ENCODE data around the gene SYCE3.

Gene SYCE3

DNA sequence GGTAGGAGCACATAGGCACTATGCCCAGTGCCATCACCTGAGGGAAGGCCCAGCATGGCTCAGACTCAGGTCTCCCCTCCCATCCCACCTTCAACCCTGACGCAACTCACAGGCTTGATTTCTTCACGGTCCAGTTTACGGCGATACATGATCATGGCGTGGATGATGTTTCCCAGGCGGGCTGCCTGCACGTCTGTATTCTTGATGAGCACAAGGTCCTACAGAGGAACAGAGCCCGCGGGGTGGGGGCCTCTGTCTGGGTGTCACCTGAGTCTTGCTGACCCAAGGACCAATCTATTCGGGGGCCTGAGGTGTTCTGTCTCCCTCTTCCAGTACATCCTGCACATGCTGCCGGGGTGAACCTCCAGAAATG is 11.7 kb upstream of the SYCE3 start:
- no peak for DNase-seq

- no peak for DNase-seq
These were observed 11.0 kb upstream of the SYCE3 start for GRCh38 chr22:50573491-50574382.

DNA sequence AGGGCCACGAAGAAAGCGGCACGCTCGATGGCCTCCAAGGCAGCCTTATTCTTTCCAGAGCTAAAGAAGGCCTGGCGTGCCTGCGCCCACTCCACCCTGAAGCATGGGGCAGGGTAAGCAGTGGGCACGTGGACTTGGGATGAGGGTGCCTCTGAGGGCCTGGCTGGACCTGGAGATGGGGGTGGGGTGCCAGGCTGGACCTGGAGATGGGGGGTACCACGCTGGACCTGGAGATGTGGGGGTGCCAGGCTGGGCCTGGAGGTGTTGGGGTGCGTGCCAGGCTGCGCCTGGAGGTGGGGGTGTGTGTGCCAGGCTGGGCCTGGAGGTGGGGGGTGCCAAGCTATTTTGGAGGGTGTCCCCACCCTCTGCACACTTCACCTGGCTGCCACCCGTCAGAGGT is 10.2 kb upstream of the SYCE3 start:
- DNase-seq = no peak

GRCh38 chr22:50571264-50572175 is 8.8 kb upstream of the SYCE3 start:
- no peak for DNase-seq

DNA sequence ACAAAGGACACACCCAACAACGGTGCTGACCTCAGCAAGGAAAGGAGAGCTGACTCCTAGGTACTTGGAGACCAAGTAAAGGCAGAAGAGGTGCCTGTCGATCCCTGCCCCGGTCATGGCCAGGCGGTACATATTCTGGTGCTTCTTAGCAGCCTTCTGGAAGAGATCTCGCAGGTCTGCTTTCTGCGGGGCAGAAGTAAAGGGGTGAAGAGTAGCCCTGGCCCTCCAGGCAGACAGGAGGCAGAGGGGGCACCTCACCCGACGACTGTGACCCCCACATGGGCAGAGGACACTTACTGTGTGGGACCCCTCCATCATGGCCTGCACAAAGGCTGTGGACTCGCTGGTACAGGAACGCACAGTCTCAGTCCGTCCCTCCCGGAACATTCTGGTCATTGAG is 8.1 kb upstream of the SYCE3 start:
- no peak for DNase-seq

DNA sequence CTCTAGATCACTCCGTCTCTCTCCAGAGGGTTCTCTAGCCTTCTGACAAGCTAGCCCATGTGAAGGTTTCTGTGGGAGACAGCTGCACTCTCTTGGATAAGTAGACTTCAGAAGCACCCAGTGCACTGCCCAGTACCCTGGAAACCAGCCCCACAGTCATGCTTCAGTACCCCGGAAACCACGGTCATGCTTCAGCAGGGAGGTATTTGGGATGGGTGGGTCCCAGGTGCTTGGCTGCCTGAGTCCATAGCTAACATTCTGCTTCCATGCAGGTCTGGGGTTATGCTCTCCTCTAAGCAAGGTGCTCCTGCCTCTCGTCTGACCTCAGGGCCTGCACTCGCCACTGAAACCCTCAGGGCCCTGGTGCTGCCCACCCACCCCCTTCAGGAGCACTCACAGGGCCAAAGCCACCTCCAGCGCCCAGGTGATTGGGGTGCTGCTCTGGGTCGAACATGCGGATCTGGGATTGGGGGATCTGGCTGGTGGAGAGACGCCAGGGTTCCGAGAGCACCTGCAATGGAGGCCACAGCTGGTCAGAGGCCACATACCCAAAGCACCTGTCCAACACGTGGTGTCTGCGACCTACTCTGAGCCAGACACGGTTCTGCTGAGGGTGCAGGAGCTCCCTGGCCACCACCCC is 7.3 kb upstream of the SYCE3 start:
- DNase-seq = no peak

DNA sequence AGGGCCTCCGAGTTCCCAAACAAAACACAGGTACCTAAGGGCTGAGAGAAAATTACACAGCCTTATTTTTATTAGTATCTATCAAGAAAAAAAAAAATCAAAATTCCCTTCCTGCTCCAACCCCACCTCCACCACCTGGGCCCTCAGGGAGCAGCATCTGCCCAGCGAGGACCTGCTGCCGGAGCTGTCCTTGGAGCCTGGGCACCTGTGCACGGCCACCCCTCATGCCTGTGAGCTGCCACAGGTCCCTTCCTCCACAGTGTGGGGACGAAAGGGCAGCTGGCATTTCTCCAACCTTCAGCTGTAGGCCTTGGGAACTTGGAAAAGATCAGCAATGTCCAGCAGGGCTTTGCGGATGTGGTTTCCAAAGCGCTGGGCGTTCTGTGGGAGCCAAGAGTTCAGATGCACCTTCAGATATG is 6.3 kb upstream of the SYCE3 start:
- no peak for DNase-seq

DNA sequence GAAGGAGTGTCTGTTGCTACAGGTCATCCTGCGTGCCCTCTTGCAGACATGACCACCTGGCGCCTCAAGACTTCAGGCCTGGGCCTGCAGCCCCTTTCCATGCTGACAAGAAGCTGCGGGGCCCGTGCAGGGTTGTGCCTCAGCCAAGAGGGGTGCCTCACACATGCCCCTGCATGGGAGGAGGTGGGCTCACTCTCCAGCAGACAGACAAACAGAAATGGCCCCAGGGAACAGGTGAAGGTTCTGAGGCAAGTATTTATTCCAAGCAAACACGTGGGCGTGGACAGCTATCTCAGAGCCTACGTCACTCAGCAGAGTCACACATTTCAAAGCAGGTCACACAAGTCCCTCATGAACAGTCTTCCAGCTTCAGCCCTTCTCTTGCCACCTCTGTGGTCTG is 5.9 kb upstream of the SYCE3 start:
- no peak for DNase-seq

- no peak for DNase-seq
These were observed 5.1 kb upstream of the SYCE3 start for GRCh38 chr22:50567721-50568252.

DNA sequence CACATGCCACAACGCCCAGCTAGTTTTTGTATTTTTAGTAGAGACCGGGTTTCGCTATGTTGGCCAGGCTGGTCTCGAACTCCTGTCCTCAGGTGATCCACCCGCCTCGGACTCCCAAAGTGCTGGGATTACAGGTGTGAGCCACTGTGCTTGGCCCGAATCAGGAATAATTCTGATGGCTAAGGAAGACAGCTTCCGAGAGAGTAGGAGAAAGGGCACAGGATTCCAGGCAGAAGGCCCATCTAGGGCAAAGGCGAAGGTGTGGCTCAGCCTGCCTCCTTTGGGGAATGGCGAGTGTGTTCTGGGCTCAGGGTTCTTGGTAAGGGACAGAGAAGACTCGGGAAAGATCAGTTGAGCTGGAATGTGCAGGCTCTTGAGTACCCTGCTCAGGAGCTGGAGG is 1.6 kb upstream of the SYCE3 start:
- no peak for DNase-seq

DNA sequence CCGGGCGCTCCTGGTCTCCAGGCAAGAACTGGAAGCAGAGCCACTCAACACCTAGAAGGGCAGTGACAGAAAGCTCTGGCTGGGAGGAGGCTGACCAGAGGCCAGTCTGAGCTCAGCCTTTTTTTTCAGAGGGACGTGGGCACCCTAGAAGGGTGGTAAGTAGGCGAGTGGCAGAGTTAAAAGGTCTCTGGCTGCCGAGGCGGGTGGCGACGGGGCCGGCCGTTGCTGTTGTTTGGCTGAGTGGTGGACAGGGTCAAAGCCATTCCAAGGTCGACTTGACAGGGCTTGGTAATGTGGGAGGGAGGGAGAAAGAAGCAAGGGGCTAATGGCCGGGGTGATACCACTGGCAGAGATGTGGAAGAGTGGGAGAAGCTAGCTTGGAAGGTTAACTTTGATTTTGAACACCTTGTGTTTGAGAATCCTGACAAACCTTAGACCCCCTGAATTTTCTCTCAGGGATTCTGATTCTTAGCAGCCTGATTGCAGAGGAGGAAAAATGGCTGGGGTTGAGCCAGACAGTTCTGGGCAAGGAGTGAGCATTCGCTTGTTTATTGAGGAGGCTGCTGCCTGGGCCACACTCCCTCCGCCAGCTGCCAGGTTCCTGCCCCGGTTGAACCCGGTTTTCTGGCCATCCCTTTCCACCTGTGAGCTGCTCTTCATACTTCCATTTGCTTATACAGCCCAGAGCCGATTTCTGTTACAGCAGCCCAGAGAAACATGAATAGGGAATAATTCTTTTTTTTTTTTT is 868 bp upstream of the SYCE3 start:
- DNase-seq = no peak

- no peak for DNase-seq
These were observed 1.0 kb downstream of the SYCE3 start for GRCh38 chr22:50561401-50562358.

- no peak for DNase-seq
These were observed 2.7 kb downstream of the SYCE3 start for GRCh38 chr22:50560034-50560433.

- no peak for DNase-seq
These were observed 6.0 kb downstream of the SYCE3 start for GRCh38 chr22:50556703-50557102.

GRCh38 chr22:50553310-50553709 is 9.4 kb downstream of the SYCE3 start:
- DNase-seq = no peak

- no peak for DNase-seq
These were observed 11.5 kb downstream of the SYCE3 start for GRCh38 chr22:50551160-50551752.

DNA sequence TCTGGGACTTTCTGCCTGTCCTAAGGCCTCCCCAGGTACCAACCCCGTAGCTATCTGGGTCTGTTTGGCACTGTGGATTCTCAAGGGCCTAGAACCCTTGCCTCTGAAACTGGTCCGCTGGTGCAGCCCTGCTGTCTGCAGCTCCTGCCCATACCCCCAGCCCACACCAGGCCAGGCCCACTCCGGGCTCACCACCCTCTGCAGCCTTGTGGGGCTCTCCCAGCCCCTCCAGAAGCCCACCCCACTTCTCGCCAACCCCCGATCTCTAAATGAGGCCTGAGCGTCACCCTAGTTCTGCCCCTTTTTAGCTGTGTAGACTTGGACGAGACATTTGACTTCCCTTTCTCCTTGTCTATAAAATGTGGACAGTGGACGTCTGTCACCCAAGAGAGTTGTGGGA is 12.3 kb downstream of the SYCE3 start:
- DNase-seq = no peak

DNA sequence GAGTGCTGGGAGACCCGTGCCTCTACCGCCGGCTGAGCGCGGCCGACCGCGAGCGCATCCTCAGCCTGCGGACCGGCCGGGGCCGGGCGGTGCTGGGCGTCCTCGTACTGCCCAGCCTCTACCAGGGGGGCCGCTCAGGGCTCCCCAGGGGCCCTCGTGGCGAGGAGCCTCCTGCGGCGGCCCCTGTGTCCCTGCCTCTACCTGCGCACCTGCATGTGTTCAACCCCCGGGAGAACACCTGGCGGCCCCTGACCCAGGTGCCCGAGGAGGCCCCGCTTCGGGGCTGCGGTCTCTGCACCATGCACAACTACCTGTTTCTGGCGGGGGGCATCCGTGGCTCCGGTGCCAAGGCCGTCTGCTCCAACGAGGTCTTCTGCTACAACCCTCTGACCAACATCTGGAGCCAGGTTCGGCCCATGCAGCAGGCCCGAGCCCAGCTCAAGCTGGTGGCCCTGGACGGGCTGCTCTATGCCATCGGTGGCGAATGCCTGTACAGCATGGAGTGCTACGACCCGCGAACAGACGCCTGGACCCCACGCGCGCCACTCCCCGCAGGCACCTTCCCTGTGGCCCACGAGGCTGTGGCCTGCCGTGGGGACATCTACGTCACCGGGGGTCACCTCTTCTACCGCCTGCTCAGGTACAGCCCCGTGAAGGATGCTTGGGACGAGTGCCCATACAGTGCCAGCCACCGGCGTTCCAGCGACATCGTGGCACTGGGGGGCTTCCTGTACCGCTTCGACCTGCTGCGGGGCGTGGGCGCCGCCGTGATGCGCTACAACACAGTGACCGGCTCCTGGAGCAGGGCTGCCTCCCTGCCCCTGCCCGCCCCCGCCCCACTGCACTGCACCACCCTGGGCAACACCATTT is 13.6 kb downstream of the SYCE3 start:
- no peak for DNase-seq

- DNase-seq = no peak
These were observed 14.4 kb downstream of the SYCE3 start for GRCh38 chr22:50548040-50548920.

Data from NCI-H2081 treated with DMSO at 0.1 percent for 48 hours (cell line).